Breast epithelium (tissue), 4 donors: ENCODE measurements around the gene SNX9. TPM values are rescaled to one million over a fixed set of nuclear protein-coding genes. Genes with fewer than 3 reads are reported as not detected.
"Not testable (repeated sequence)": the region's sequence is repeated elsewhere in the genome, so short reads cannot be mapped to it uniquely, and the experiment has no call there.

ENCODE experiments used
- DNase-seq, 2 donors: peaks; one replicate each; pipeline ENCODE4 v3.0.0-alpha.2; 2019; ENCODE audit warnings: low spot score in 2 of 2
- H3K27ac ChIP-seq, 2 donors: fragments of 200-600 bp; sonication (generic) in 1 of 2; one replicate each; pipeline ENCODE4 v1.5.1; 2016 to 2019; ENCODE audit warnings: mild to moderate bottlenecking in 1 of 2
- H3K27me3 ChIP-seq, 2 donors: fragments of 200-600 bp; sonication (generic) in 1 of 2; one replicate each; pipeline versions ENCODE4 v1.5.1 to v1.6.0; 2017 to 2019; ENCODE audit warnings: control low read depth in 1 of 2, mild to moderate bottlenecking in 1 of 2
- H3K36me3 ChIP-seq: fragments of 200-600 bp; one replicate; pipeline ENCODE4 v1.5.1; 2019
- H3K4me1 ChIP-seq, 2 donors: fragments of 200-600 bp; sonication (generic); one replicate each; pipeline ENCODE4 v1.5.1; 2016 to 2019; ENCODE audit warnings: control low read depth in 1 of 2
- H3K4me3 ChIP-seq, 3 donors: fragments of 200-600 bp; sonication (generic); 1 replicate in 2 of 3; 2 replicates in 1 of 3; pipeline ENCODE4 v1.5.1; 2016 to 2019; ENCODE audit warnings: mild to moderate bottlenecking in 3 of 3, moderate library complexity in 2 of 3
- H3K9me3 ChIP-seq, 2 donors: fragments of 200-600 bp; sonication (generic) in 1 of 2; one replicate each; pipeline ENCODE4 v1.5.1; 2016 to 2019; ENCODE audit warnings: control low read depth in 1 of 2
- CTCF ChIP-seq, 3 donors: fragments of 450-650 bp; IDR thresholded peaks; one replicate each; pipeline ENCODE4 v1.5.1; 2016 to 2017; ENCODE audit warnings: antibody characterized with exemption in 3 of 3, mild to moderate bottlenecking in 3 of 3, moderate library complexity in 3 of 3
- POLR2A ChIP-seq: fragments of 450-650 bp; IDR thresholded peaks from one replicate; pipeline ENCODE4 v1.6.1; 2016; ENCODE audit warnings: antibody characterized with exemption, mild to moderate bottlenecking, moderate library complexity
- POLR2AphosphoS5 ChIP-seq, 3 donors: sonication (generic); formaldehyde crosslinking; IDR thresholded peaks; one replicate each; pipeline ENCODE4 v1.6.1; 2017; ENCODE audit warnings: antibody characterized with exemption in 3 of 3
- intact Hi-C: fragments of 100-400 bp; cut with DNase I; formaldehyde crosslinking; loops from one replicate; pipeline ENCODE4 v1.15.1; 2023; ENCODE audit warnings: low total_unique reads
- total RNA-seq, 3 donors: library from RNA; depleted of rRNA; stranded (reverse); fragments of >200 nt; gene quantifications; one replicate each; pipeline ENCODE4 v1.1.0, GENCODE V29; 2016

SNX9 gene
- total RNA-seq, 3 donors from 2014 or later, result 61.6 to 83.2 (median 75.7) TPM

GRCh38 chr6:157935786-157936185 lies 112.7 kb downstream of the SNX9 start:
- Histone ChIP-seq H3K36me3 (no peaks in the 10 kb centered on the region), H3K27ac (no peak overlapping the region), H3K9me3 (no peaks in the 10 kb centered on the region), H3K4me1 (no peaks in the 10 kb centered on the region), H3K4me3 (no peak overlapping the region), H3K27me3 (no peaks in the 10 kb centered on the region)
- no peak for DNase-seq
- TF ChIP-seq POLR2AphosphoS5 (IDR thresholded peaks at IDR 0.05), result no peak
- TF ChIP-seq POLR2A, result no peak
- no peak for TF ChIP-seq CTCF (IDR thresholded peaks at IDR 0.05)
- intact Hi-C loops, result no loop called here

GRCh38 chr6:157937318-157937717 lies 114.3 kb downstream of the SNX9 start:
- intact Hi-C loops, result no loop called here
- no peaks in the 10 kb centered on the region for H3K9me3 ChIP-seq
- H3K4me3 ChIP-seq, result no peak overlapping the region
- H3K36me3 ChIP-seq, result no peaks in the 10 kb centered on the region
- no peaks in the 10 kb centered on the region for H3K27me3 ChIP-seq
- TF ChIP-seq CTCF (IDR thresholded peaks at IDR 0.05) (no peak), POLR2A (no peak), POLR2AphosphoS5 (IDR thresholded peaks at IDR 0.05) (no peak)
- no peaks in the 10 kb centered on the region for H3K4me1 ChIP-seq
- DNase-seq, result no peak
- H3K27ac ChIP-seq, result no peak overlapping the region

- no peak for TF ChIP-seq POLR2A
- no peak for TF ChIP-seq CTCF (IDR thresholded peaks at IDR 0.05)
- TF ChIP-seq POLR2AphosphoS5 (IDR thresholded peaks at IDR 0.05), result no peak
- no peaks in the 10 kb centered on the region for H3K36me3 ChIP-seq
- no peaks in the 10 kb centered on the region for H3K4me1 ChIP-seq
- H3K27me3 ChIP-seq, result no peaks in the 10 kb centered on the region
- DNase-seq, result no peak
- no peak overlapping the region for H3K27ac ChIP-seq
- intact Hi-C loops, result no loop called here
- H3K4me3 ChIP-seq, result no peak overlapping the region
- H3K9me3 ChIP-seq, result no peaks in the 10 kb centered on the region
Measured at GRCh38 chr6:157937916-157938315, 114.9 kb downstream of the SNX9 start.

- not testable (repeated sequence) for DNase-seq, H3K36me3 ChIP-seq
Measured at GRCh38 chr6:157940375-157941036, 117.5 kb downstream of the SNX9 start.

GRCh38 chr6:157941101-157941863 lies 118.2 kb downstream of the SNX9 start:
- DNase-seq, result no peak
- H3K36me3 ChIP-seq, result peaks cover 4% of the 10 kb centered on the region
- TF ChIP-seq CTCF (IDR thresholded peaks at IDR 0.05) (no peak), POLR2A (no peak), POLR2AphosphoS5 (IDR thresholded peaks at IDR 0.05) (no peak)
- no peak overlapping the region for H3K27ac ChIP-seq
- intact Hi-C loops, result no loop called here
- H3K4me1 ChIP-seq, result no peaks in the 10 kb centered on the region
- no peak overlapping the region for H3K4me3 ChIP-seq
- no peaks in the 10 kb centered on the region for H3K9me3 ChIP-seq
- no peaks in the 10 kb centered on the region for H3K27me3 ChIP-seq

More at GRCh38 chr6:157940375-157941036, 117.5 kb downstream of the SNX9 start:
- H3K4me1 ChIP-seq, H3K27ac ChIP-seq, intact Hi-C loops, H3K27me3 ChIP-seq, H3K9me3 ChIP-seq, H3K4me3 ChIP-seq: not testable (repeated sequence)
